Activated T-helper 17 cell treated with anti-CD3 and anti-CD28 coated beads, Interleukin-2, amount 50 U/mL, for 72 hours (primary cell): ENCODE measurements around the gene PLEKHF1. TPM values are rescaled to one million over a fixed set of nuclear protein-coding genes. Genes with fewer than 3 reads are reported as not detected.
A peak's percentile ranks its signal among the peaks of the same experiment; 100 is the strongest.

Experiments
- ATAC-seq: fragments of 150-1000 bp; cut with Tn5 transposase; replicated peaks from 2 replicates; pipeline ENCODE4 v1.10.0; 2021; ENCODE audit warnings: mild to moderate bottlenecking, moderate library complexity
- H3K27ac Mint-ChIP-seq: one replicate; pipeline ENCODE4 v1.8.0; 2022; ENCODE audit warnings: mixed read lengths
- H3K27me3 Mint-ChIP-seq: one replicate; pipeline ENCODE4 v1.8.0; 2022; ENCODE audit warnings: mixed read lengths
- H3K36me3 Mint-ChIP-seq: one replicate; pipeline ENCODE4 v1.8.0; 2022; ENCODE audit warnings: low read depth, mild to moderate bottlenecking, mixed read lengths
- H3K4me1 Mint-ChIP-seq: one replicate; pipeline ENCODE4 v1.8.0; 2022; ENCODE audit warnings: mixed read lengths
- H3K4me3 Mint-ChIP-seq: one replicate; pipeline ENCODE4 v1.8.0; 2022; ENCODE audit warnings: mild to moderate bottlenecking, mixed read lengths
- H3K9me3 Mint-ChIP-seq: one replicate; pipeline ENCODE4 v1.8.0; 2022; ENCODE audit warnings: mixed read lengths
- total RNA-seq, 2 donors: library from RNA; stranded (reverse); gene quantifications; one replicate each; pipeline ENCODE4 v1.2.3, GENCODE V29; 2022

PLEKHF1 gene, protein sequence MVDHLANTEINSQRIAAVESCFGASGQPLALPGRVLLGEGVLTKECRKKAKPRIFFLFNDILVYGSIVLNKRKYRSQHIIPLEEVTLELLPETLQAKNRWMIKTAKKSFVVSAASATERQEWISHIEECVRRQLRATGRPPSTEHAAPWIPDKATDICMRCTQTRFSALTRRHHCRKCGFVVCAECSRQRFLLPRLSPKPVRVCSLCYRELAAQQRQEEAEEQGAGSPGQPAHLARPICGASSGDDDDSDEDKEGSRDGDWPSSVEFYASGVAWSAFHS
- total RNA-seq = 10 to 100 TPM; 34.4 to 40.3 TPM

DNA sequence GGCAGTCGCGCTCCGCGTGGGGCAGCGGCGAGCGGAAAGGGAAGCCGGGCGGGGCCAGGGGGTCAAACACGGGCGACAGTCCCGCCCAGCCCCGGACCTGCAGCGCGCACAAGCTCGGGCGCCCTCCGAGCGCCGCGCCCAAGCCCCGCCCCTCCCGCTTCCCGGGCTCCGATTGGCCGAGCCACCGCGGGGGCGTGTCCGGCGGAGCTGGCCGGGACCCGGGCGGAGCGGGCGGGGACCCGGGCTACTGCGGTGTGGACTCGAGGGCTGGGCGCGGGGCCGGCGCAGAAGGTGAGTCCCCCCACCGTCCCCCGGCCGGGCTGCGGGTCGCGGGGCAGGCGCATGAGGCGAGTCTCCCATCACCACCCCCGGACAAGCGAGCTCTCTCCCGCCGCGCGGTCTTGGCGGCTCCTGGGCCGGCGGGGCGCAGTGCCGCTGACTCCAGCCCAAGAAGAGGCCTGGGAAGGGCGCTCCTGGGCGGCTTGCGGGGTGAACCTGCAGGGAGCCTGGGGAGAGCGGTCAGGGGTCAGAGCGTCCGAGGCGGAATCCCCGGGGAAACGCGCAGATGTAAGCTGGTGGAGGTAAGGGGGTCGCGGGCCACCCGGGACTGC is at the start of gene PLEKHF1:
PLEKHF1 (plus strand) TSS at position 247 of the 611 bp plus-strand sequence. CDS start 8,379 bp downstream, outside the sequence.
- ATAC-seq = peak; percentile 85
- H3K4me1 Mint-ChIP-seq = peaks cover 28% of the 10 kb centered on the region
- peak within 1 kb of the TSS; percentile 82 for H3K4me3 Mint-ChIP-seq
- H3K9me3 Mint-ChIP-seq = no peaks in the 10 kb centered on the region
- peak within 1 kb of the TSS; percentile 95 for H3K27ac Mint-ChIP-seq
- H3K27me3 Mint-ChIP-seq = no peaks in the 10 kb centered on the region
- H3K36me3 Mint-ChIP-seq = peaks cover 48% of the 10 kb centered on the region

DNA sequence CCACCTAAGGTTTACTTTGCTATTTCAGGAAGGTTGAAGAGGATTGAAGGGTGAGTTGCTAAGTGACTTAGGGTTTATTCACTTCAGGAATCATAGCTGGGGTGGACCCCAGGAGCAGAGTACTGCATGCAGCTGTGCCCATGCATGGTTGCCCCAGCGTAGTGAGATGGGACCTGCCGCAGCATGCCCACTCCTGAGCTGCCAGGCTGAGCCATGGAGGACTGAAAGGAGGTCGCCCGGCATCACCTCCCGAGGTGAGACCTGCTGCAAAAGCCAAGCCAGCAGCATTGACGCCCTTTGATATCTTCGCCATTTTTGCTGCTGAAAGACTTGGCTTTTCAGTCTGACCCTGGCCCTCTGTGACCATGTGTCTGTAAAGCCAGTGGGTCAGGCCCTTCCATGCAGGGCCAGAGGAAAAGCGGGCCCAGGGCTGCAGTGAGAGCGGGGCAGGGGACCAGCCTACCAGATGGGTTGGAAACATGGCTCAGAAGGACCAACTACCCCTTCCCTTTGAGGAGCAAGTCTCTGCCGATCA is 49.3 kb upstream of the PLEKHF1 start:
- no peak for ATAC-seq
- H3K9me3 Mint-ChIP-seq = no peaks in the 10 kb centered on the region
- peaks cover 8% of the 10 kb centered on the region for H3K4me1 Mint-ChIP-seq
- H3K36me3 Mint-ChIP-seq = peaks cover 58% of the 10 kb centered on the region
- H3K27me3 Mint-ChIP-seq = no peaks in the 10 kb centered on the region
- no peak overlapping the region for H3K4me3 Mint-ChIP-seq
- no peak overlapping the region for H3K27ac Mint-ChIP-seq

DNA sequence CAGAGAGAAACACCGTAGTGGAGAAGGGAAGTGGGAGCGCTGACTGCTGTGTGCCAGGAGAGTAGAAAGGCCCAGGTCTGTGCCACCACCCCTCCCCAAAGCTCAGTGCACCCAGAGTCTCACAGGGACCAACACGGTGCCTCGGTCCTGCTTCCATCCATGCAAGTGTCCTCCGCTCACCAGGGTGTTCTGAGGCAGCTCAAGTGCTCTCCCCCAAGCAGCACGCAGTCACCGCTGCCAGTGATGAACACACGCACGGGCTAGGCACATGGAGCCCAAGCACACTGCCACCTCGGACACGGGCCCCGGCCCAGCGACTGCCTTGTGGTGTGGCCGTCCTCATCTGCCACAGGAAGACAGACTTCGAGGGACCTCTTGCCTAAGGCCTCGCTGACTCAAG is 48.7 kb upstream of the PLEKHF1 start:
- Mint-ChIP-seq H3K4me1 (peaks cover 14% of the 10 kb centered on the region), H3K27me3 (no peaks in the 10 kb centered on the region), H3K27ac (no peak overlapping the region), H3K4me3 (no peak overlapping the region), H3K9me3 (no peaks in the 10 kb centered on the region), H3K36me3 (peaks cover 52% of the 10 kb centered on the region)
- ATAC-seq = no peak

DNA sequence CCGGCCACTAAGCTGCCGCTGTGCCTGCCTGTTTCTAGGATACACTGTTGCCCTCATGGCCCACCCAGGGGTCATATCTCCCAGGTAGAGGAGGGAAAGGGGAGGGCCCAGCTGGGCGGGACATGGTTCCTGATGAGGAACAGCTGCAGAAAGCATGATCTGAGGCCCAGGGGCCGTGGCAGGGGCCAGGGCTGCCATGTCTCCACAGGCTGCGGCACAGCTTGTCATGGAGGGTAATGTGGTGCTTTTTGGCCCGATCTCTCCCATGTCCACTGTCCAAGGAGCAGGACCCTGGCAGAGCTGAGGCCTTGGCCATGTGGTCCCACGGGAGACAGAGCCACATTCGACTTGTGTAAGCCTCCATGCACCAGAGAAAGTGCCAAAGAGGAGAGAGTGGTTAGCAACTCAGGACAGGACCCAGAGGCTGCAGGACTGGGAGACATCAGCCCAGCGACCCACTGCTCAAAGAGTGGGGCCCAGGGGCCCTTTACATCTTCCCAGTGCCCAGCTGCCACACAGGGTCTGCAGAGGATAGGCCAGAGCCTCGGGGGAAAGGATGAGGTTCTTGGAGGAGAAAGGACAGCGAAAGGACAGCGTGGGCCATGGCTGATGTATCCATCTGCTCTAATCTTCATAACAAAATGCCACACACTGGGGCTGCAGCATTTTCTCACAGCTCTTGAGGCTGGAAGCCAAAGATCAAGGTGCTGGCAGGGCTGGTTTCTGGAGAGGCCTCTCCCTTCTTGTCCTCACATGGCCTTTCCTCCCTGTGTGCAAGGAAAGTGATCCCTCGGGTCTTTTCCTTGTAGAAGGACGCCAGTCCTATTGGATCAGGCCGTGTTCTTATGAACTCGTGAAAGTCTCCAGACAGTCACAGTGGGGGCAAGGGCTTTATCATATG is 47.6 kb upstream of the PLEKHF1 start:
- H3K9me3 Mint-ChIP-seq = no peaks in the 10 kb centered on the region
- no peak for ATAC-seq
- no peak overlapping the region for H3K4me3 Mint-ChIP-seq
- H3K27ac Mint-ChIP-seq = peak overlapping the region; percentile 54
- H3K36me3 Mint-ChIP-seq = peaks cover 42% of the 10 kb centered on the region
- peaks cover 25% of the 10 kb centered on the region for H3K4me1 Mint-ChIP-seq
- H3K27me3 Mint-ChIP-seq = no peaks in the 10 kb centered on the region

DNA sequence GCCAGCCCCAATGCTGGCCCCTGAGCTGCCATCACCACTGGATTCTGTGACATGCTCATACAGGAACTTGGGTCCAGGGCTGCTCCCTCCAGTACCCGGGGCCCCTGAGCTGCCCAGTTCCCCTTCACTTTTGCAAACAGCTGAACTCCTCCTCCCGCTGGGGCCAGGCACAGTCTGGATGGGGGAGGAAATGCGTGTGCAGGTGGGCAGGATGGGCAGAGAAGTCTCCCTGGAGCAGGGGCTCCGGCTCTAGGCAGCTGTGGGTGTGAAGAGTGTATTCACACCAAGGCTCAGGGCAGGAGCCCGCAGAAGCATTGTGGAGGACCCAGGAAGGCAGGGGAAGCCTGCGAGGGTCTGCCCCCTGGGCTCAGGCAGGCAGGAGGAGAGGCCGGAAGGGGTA is 46.8 kb upstream of the PLEKHF1 start:
- no peak overlapping the region for H3K4me3 Mint-ChIP-seq
- no peak overlapping the region for H3K27ac Mint-ChIP-seq
- no peaks in the 10 kb centered on the region for H3K9me3 Mint-ChIP-seq
- H3K27me3 Mint-ChIP-seq = no peaks in the 10 kb centered on the region
- peaks cover 32% of the 10 kb centered on the region for H3K4me1 Mint-ChIP-seq
- peaks cover 34% of the 10 kb centered on the region for H3K36me3 Mint-ChIP-seq
- no peak for ATAC-seq

DNA sequence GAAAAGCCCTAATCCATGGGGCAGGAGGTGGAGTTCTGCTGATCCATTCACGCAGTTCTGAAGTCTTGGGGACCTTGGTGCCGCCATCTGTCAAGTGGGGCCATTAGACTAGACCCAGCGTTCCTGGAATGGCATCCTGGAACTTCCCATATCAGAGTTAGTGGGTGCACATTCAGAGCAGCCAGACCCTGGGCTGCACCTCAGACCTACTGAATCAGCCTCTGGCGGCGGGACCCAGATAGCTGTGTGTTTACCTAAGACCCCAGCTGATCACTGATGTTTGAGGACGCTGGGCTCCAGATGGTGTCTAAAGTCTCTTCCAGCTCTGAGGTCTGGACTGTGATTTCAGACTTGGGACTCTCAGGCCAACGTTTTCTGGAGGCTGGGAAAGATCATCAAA is 46.4 kb upstream of the PLEKHF1 start:
- H3K27me3 Mint-ChIP-seq = no peaks in the 10 kb centered on the region
- ATAC-seq = no peak
- H3K9me3 Mint-ChIP-seq = no peaks in the 10 kb centered on the region
- H3K27ac Mint-ChIP-seq = no peak overlapping the region
- H3K4me3 Mint-ChIP-seq = no peak overlapping the region
- H3K4me1 Mint-ChIP-seq = peaks cover 37% of the 10 kb centered on the region
- H3K36me3 Mint-ChIP-seq = peaks cover 29% of the 10 kb centered on the region

DNA sequence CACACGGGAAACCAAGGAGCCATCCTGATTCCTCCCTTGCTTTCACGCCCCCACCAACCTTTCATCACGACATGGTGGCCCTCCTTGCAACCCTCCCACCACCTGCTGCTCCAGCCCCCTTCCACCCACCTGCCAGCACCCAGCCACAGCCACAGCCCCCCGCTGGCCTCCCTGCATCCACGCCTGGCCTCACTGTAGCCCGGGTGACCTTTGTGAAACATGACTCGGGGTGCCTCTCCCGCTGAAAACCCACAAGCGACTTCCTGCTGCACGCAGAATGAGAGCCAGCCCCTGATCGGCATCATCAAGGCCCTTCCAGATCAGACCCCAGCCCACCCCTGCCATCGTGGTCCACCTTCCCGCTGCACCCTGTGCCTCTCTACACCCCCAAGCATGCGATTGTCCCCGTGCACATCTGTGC is 44.3 kb upstream of the PLEKHF1 start:
- Mint-ChIP-seq H3K9me3 (no peaks in the 10 kb centered on the region), H3K27ac (peak overlapping the region; percentile 50), H3K4me1 (peaks cover 42% of the 10 kb centered on the region), H3K36me3 (peaks cover 8% of the 10 kb centered on the region), H3K27me3 (no peaks in the 10 kb centered on the region), H3K4me3 (peak overlapping the region; percentile 88)
- ATAC-seq = peak; percentile 49

DNA sequence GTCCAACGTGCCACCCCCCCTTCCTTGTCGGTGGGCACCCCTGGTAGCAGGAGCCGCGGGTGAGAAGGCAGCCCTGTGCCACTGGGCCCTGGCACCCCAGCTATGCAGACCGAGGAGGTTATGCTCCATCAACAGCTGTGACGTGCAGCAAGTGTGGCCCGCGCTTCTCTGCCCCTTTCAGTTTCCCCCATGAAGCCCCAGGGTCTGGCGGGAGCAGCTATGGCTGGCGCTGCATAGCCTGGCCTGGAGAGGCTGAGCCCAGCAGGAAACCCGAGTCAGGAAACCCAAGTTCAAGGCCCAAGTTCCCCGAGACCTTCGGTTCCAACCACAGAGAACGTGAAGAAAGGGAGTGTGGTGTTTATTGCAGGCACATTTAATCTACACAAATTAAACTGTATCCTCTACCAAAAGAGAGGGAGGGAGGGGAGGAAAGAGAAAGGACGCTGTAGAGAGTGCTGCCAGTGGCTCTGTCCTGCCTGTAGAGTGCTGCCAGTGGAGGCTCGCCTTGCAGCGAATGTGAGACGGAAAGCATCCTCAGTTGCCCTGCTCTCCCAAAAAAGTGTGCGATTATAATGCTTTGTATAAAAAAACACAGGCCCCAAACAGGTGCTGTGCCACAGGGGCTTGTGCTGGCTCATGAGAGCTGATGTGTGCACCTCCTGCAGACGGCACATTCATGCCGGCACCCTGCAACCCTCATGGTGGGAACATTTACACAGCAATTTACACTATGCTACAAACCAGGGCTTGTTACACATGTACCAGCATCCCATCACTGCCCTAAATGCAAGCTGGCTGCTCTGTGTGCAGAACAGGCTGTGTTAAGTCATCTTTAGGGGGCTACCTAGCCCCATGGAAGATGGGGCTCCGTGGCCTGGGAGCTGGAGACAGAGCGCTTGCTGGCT is 42.8 kb upstream of the PLEKHF1 start:
- H3K4me1 Mint-ChIP-seq = peaks cover 42% of the 10 kb centered on the region
- ATAC-seq = peak; percentile 15
- H3K36me3 Mint-ChIP-seq = no peaks in the 10 kb centered on the region
- H3K27ac Mint-ChIP-seq = peak overlapping the region; percentile 50
- H3K4me3 Mint-ChIP-seq = peak overlapping the region; percentile 88
- no peaks in the 10 kb centered on the region for H3K27me3 Mint-ChIP-seq
- no peaks in the 10 kb centered on the region for H3K9me3 Mint-ChIP-seq

DNA sequence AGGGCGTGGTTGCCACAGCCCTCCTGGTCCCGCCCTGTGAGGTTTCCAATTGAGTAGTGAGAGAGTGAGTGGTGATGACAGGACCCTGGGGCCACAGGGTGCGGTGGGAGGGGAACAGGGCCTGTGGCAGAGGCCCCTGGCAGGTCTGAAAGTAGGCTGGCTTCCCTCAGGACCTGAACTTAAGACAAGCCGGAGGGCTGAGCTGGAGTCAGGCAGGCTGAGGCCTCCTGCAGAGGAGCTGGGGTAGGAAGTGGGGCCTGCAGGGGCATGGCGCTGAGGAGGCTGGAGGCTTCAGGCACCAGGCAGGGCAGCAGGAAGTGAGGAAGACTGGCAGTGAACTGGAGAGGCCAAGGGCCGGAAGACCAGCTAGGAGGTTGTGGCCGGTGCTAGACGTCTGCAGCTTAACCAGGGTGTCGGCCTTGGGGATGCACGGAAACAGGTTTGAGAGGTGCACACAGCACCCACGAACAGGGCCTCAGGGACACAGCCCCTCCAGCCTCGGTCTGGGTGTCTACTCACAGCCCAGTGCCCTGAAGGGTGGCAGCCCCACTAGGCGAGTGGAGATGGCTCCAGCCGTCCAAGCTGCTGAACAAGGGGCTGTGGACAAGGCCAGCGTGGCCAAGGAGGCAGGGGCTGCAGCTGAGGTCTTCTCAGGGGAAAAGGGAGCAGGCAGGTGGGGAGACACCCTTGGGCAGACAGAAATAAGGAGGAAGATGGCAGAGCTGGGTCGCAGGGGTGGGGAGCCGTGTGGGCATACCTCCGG is 41.4 kb upstream of the PLEKHF1 start:
- H3K36me3 Mint-ChIP-seq = no peaks in the 10 kb centered on the region
- H3K27ac Mint-ChIP-seq = peak overlapping the region; percentile 90
- no peaks in the 10 kb centered on the region for H3K27me3 Mint-ChIP-seq
- H3K9me3 Mint-ChIP-seq = no peaks in the 10 kb centered on the region
- H3K4me1 Mint-ChIP-seq = peaks cover 42% of the 10 kb centered on the region
- H3K4me3 Mint-ChIP-seq = peak overlapping the region; percentile 88
- ATAC-seq = peak; percentile 96

DNA sequence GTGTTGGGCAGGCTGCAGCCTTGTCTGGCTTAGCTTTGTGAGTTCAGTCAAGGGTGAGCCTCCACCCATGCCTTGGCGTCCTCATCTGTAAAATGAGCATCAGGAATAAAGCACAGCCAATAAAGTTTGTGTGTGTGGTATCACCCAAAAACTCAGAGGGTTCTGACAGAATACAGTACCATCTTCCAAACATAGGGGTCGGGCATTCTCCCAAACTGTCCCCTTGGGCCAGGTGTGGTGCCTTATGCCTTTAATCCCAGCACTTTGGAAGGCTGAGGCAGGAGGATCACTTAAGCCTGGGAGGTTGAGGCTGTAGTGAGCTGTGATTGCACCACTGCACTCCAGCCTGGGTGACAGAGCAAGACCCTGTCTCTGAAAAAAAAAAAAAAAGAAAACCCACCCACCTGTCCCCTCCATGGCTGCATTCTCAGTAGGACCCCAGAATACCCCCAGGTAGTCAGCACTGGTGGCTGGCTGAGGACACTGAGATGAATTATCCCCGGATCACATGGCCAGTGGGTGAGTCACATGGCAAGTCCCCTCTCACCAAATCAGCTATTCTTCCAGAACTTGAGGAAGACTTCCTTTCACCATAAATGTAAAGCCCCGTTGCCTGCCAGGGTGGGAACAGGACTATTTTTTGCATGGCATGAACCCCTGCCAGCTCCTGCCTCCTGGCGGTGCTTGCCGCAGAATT is 40.6 kb upstream of the PLEKHF1 start:
- no peaks in the 10 kb centered on the region for H3K36me3 Mint-ChIP-seq
- H3K9me3 Mint-ChIP-seq = no peaks in the 10 kb centered on the region
- peak overlapping the region; percentile 88 for H3K4me3 Mint-ChIP-seq
- H3K27ac Mint-ChIP-seq = peak overlapping the region; percentile 90
- H3K4me1 Mint-ChIP-seq = peaks cover 42% of the 10 kb centered on the region
- H3K27me3 Mint-ChIP-seq = no peaks in the 10 kb centered on the region
- ATAC-seq = no peak

DNA sequence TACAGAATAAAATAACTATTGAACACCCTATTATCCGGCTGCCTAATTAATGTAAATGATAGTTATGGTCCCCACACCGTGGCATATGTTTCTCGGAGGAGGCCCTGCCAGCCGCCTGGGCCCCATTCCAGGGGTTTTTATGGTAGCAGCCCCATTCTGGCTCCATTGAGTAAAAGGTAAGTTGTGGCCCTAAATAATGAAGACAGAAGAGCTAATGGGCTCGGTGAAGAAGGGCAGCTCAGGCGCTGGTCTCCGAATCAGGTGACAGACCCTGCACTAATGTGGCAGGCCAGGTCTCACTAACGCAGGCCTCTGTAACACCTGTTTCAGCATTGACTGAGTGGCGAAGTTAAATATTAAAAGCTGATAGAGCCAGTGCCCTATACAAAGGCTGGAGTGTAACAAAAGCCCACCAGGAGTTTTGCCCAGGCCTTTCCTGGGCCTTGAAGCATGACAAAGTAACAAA is 40.0 kb upstream of the PLEKHF1 start:
- Mint-ChIP-seq H3K4me1 (peaks cover 41% of the 10 kb centered on the region), H3K9me3 (no peaks in the 10 kb centered on the region), H3K4me3 (peak overlapping the region; percentile 88), H3K27me3 (no peaks in the 10 kb centered on the region), H3K36me3 (no peaks in the 10 kb centered on the region), H3K27ac (peak overlapping the region; percentile 67)
- no peak for ATAC-seq

DNA sequence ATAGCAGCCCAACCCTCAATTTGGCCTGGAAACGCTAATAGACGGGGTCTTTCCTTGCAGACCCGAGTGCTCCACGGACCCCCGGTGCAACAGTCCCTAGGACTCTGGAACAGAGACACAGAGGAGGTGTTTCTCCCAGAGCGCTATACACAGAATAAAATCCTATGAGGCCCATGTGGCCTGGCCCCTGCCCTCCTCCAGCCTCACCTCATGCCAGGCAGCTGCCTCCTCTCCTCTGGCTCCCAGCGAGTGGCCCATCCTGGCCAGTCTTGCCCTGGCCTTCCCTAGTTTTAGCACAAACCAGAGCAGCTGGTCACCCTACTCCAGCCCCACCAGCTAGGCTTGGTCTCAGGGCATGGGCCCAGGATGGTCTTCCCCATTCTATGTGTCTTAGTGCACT is 38.9 kb upstream of the PLEKHF1 start:
- H3K27ac Mint-ChIP-seq = no peak overlapping the region
- no peaks in the 10 kb centered on the region for H3K36me3 Mint-ChIP-seq
- H3K27me3 Mint-ChIP-seq = no peaks in the 10 kb centered on the region
- no peak overlapping the region for H3K4me3 Mint-ChIP-seq
- peaks cover 29% of the 10 kb centered on the region for H3K4me1 Mint-ChIP-seq
- no peaks in the 10 kb centered on the region for H3K9me3 Mint-ChIP-seq
- ATAC-seq = no peak
